ENCODE results near the gene TUT4.

TUT4 gene

DNA sequence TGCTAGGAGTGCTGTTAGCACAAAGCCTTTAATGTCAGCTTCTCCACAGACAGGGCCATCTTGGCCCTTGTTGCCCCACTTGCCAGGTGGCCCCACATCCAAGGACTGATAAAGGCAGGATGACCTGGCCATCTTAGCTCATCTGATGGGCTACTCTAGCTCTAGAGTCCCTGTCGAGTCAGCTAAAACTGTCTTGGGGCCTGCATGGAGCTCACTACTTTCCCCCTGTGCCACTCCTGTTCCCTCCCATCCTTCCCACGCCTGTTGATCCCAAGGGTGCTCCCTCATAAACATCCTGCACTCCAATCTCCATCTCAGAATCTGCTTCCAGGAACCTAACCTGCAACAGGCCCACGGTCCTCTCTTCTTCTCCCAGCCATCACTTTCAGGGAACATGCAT, 48.6 kb upstream of the TUT4 start:
- Histone ChIP-seq H4K20me1 (ENCODE audit: low read depth, low read length) (no peaks in the 10 kb centered on the region), H3K79me2 (ENCODE audit: insufficient read depth, low read length) (peaks cover 4% of the 10 kb centered on the region; the same call in 1 of the 2 replicates), H3K27me3 (ENCODE audit: low read length) (no peaks in the 10 kb centered on the region), H3K9me3 (ENCODE audit: insufficient read depth, low read length) (no peaks in the 10 kb centered on the region), H3K27ac (ENCODE audit: low read depth, low read length) (no peak overlapping the region), H3K9ac (ENCODE audit: low read length) (peak overlapping the region; percentile 57), H3K36me3 (ENCODE audit: low read length) (no peaks in the 10 kb centered on the region), H2AFZ (ENCODE audit: low read depth, low read length, severe bottlenecking) (no peak overlapping the region), H3F3A (ENCODE audit: insufficient read depth) (peaks cover 13% of the 10 kb centered on the region; the same call in 1 of the 2 replicates), H3K4me3 (ENCODE audit: insufficient read depth, low read length, poor library complexity, severe bottlenecking) (no peak overlapping the region), H3K4me2 (ENCODE audit: low read depth, low read length, poor library complexity, severe bottlenecking) (peak overlapping the region; percentile 53), H3K9me2 (replicated peaks; ENCODE audit: insufficient read depth, low read length) (no peaks in the 10 kb centered on the region)
- TF ChIP-seq, protein P1, sequence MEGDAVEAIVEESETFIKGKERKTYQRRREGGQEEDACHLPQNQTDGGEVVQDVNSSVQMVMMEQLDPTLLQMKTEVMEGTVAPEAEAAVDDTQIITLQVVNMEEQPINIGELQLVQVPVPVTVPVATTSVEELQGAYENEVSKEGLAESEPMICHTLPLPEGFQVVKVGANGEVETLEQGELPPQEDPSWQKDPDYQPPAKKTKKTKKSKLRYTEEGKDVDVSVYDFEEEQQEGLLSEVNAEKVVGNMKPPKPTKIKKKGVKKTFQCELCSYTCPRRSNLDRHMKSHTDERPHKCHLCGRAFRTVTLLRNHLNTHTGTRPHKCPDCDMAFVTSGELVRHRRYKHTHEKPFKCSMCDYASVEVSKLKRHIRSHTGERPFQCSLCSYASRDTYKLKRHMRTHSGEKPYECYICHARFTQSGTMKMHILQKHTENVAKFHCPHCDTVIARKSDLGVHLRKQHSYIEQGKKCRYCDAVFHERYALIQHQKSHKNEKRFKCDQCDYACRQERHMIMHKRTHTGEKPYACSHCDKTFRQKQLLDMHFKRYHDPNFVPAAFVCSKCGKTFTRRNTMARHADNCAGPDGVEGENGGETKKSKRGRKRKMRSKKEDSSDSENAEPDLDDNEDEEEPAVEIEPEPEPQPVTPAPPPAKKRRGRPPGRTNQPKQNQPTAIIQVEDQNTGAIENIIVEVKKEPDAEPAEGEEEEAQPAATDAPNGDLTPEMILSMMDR (IDR thresholded peaks at IDR 0.05; ENCODE audit: insufficient read depth, low read length, poor library complexity, severe bottlenecking): no peak

DNA sequence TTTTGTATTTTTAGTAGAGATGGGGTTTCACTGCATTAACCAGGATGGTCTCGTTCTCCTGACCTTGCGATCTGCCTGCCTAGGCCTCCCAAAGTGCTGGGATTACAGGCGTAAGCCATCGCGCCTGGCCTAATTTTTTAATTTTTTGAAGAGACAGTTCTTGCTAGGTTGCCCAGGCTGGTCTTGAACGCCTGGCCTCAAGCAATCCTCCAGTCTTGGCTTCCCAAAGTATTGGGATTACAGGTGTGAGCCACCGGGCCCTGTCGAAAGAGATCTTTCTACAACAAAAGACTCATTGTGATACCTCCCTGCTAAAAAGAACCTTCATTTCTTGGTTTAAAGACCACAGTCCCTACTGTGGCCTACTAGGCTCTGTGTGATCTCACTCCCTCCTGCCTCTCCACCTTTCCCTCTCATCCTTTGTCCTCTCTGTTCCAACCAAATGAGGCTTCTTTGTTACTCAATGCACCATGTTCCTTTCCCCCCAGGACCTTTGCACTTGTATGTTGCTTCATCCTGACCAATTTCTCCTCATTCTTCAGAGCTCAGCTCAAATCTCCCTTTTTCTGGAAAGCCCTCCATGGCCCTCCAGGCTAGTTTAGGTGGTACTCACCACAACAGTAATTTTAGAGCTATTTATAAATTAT, 47.8 kb upstream of the TUT4 start:
- TF ChIP-seq, protein P1 (IDR thresholded peaks at IDR 0.05; ENCODE audit: insufficient read depth, low read length, poor library complexity, severe bottlenecking): no peak
- no peak for TF ChIP-seq EZH2phosphoT487 (conservative IDR thresholded peaks at IDR 0.05; ENCODE audit: low read length)
- no peaks in the 10 kb centered on the region for H3K27me3 ChIP-seq (ENCODE audit: low read length)
- no peaks in the 10 kb centered on the region for H3K9me2 ChIP-seq (replicated peaks; ENCODE audit: insufficient read depth, low read length)
- no peak overlapping the region for H3K4me2 ChIP-seq (ENCODE audit: low read depth, low read length, poor library complexity, severe bottlenecking)
- no peak overlapping the region for H3K4me3 ChIP-seq (ENCODE audit: insufficient read depth, low read length, poor library complexity, severe bottlenecking)
- H4K20me1 ChIP-seq (ENCODE audit: low read depth, low read length): no peaks in the 10 kb centered on the region
- H2AFZ ChIP-seq (ENCODE audit: low read depth, low read length, severe bottlenecking): no peak overlapping the region
- H3K79me2 ChIP-seq (ENCODE audit: insufficient read depth, low read length): peaks cover 4% of the 10 kb centered on the region; the same call in 1 of the 2 replicates
- no peak overlapping the region for H3K27ac ChIP-seq (ENCODE audit: low read depth, low read length)
- H3K9ac ChIP-seq (ENCODE audit: low read length): no peak overlapping the region
- no peaks in the 10 kb centered on the region for H3K9me3 ChIP-seq (ENCODE audit: insufficient read depth, low read length)
- H3K36me3 ChIP-seq (ENCODE audit: low read length): no peaks in the 10 kb centered on the region
- H3F3A ChIP-seq (ENCODE audit: insufficient read depth): peaks cover 12% of the 10 kb centered on the region; the same call in 1 of the 2 replicates

GRCh38 chr1:52599236-52599635, 46.3 kb upstream of the TUT4 start:
- Histone ChIP-seq H3K9me2 (replicated peaks; ENCODE audit: insufficient read depth, low read length) (no peaks in the 10 kb centered on the region), H3K4me2 (ENCODE audit: low read depth, low read length, poor library complexity, severe bottlenecking) (no peak overlapping the region), H3K27ac (ENCODE audit: low read depth, low read length) (no peak overlapping the region), H3K4me3 (ENCODE audit: insufficient read depth, low read length, poor library complexity, severe bottlenecking) (no peak overlapping the region), H3K9ac (ENCODE audit: low read length) (no peak overlapping the region), H3K79me2 (ENCODE audit: insufficient read depth, low read length) (peaks cover 4% of the 10 kb centered on the region; the same call in 1 of the 2 replicates), H3K9me3 (ENCODE audit: insufficient read depth, low read length) (no peaks in the 10 kb centered on the region), H3F3A (ENCODE audit: insufficient read depth) (peaks cover 6% of the 10 kb centered on the region; the same call in 1 of the 2 replicates), H4K20me1 (ENCODE audit: low read depth, low read length) (no peaks in the 10 kb centered on the region), H2AFZ (ENCODE audit: low read depth, low read length, severe bottlenecking) (no peak overlapping the region), H3K27me3 (ENCODE audit: low read length) (no peaks in the 10 kb centered on the region), H3K36me3 (ENCODE audit: low read length) (no peaks in the 10 kb centered on the region)
- TF ChIP-seq, protein P1 (IDR thresholded peaks at IDR 0.05; ENCODE audit: insufficient read depth, low read length, poor library complexity, severe bottlenecking): no peak
- TF ChIP-seq EZH2phosphoT487 (conservative IDR thresholded peaks at IDR 0.05; ENCODE audit: low read length): no peak

Data from SU-DHL-6 (cell line).